Spleen (tissue), 13 donors: ENCODE data around the gene ZNF329. TPM values are rescaled to one million over a fixed set of nuclear protein-coding genes. Genes with fewer than 3 reads are reported as not detected.
A peak's percentile ranks its signal among the peaks of the same experiment; 100 is the strongest.

Source experiments
- DNase-seq: peaks from one replicate; pipeline ENCODE4 v3.0.0-alpha.2; 2020
- H3K27ac ChIP-seq, 8 donors: fragments of 200-600 bp; sonication (generic) in 7 of 8; 1 replicate in 4 of 8; 2 replicates in 4 of 8; pipeline versions ENCODE4 v1.5.0 to v1.8.0; 2016 to 2021; ENCODE audit warnings: inconsistent platforms in 4 of 8, mild to moderate bottlenecking in 4 of 8, moderate library complexity in 1 of 8
- H3K27me3 ChIP-seq, 7 donors: fragments of 200-600 bp; sonication (generic) in 6 of 7; replicated peaks in 1 of 7; 1 replicate in 4 of 7; 2 replicates in 3 of 7; pipeline versions ENCODE4 v1.5.0 to v1.8.0; 2016 to 2021; ENCODE audit warnings: inconsistent platforms in 3 of 7, mild to moderate bottlenecking in 1 of 7
- H3K36me3 ChIP-seq, 6 donors: fragments of 200-600 bp; sonication (generic) in 5 of 6; 1 replicate in 4 of 6; 2 replicates in 2 of 6; pipeline versions ENCODE4 v1.5.0 to v1.8.0; 2016 to 2021; ENCODE audit warnings: inconsistent platforms in 2 of 6
- H3K4me1 ChIP-seq, 6 donors: fragments of 200-600 bp; sonication (generic) in 5 of 6; 1 replicate in 3 of 6; 2 replicates in 3 of 6; pipeline versions ENCODE4 v1.5.0 to v1.8.0; 2016 to 2021; ENCODE audit warnings: inconsistent platforms in 3 of 6
- H3K4me3 ChIP-seq, 8 donors: fragments of 200-600 bp; sonication (generic) in 7 of 8; 1 replicate in 4 of 8; 2 replicates in 4 of 8; pipeline versions ENCODE4 v1.5.0 to v1.8.0; 2016 to 2021; ENCODE audit warnings: inconsistent platforms in 4 of 8, mild to moderate bottlenecking in 4 of 8, moderate library complexity in 2 of 8
- H3K9me3 ChIP-seq, 8 donors: fragments of 200-600 bp; sonication (generic) in 7 of 8; 1 replicate in 4 of 8; 2 replicates in 4 of 8; pipeline versions ENCODE4 v1.5.0 to v1.8.0; 2016 to 2021; ENCODE audit warnings: inconsistent platforms in 4 of 8
- POLR2A ChIP-seq, 3 donors: fragments of 450-650 bp; IDR thresholded peaks; one replicate each; pipeline ENCODE4 v1.5.1; 2017; ENCODE audit warnings: antibody characterized with exemption in 3 of 3, mild to moderate bottlenecking in 1 of 3
- POLR2AphosphoS5 ChIP-seq, 3 donors: sonication (generic); formaldehyde crosslinking; IDR thresholded peaks; one replicate each; pipeline ENCODE4 v1.5.1; 2017; ENCODE audit warnings: antibody characterized with exemption in 3 of 3
- WGBS, 5 donors: extraction: QIAGEN DNeasy Blood & Tissue Kit in 3 of 5; methylation state at CpG; one replicate each; pipeline versions ENCODE4 v1.1.5 to v1.1.7; 2013 to 2018; 5-methylcytosine and 5-hydroxymethylcytosine counted together
- intact Hi-C: fragments of 100-400 bp; cut with DNase I; formaldehyde crosslinking; loops from one replicate; pipeline ENCODE4 v1.15.0; 2023; ENCODE audit warnings: low total_unique reads
- long read RNA-seq, 2 donors: transcript quantifications; one replicate each; lab custom pipeline, GENCODE V29; 2026
- polyA plus RNA-seq, 3 donors: library from polyadenylated mRNA; stranded (reverse); fragments of 200-250 nt; gene quantifications; one replicate each; pipeline ENCODE4 v1.2.1, GENCODE V29; 2013
- total RNA-seq, 7 donors: library from RNA; depleted of rRNA in 3 of 7; stranded (reverse); fragments of >200 nt in 3 of 7; fragmentation: NEBNext Ultra II Directional in 4 of 7; extraction: Animal tissue kit (Norgen Biotek cat#: 25700) in 4 of 7; gene quantifications; one replicate each; pipeline versions ENCODE4 v1.1.0 to v1.2.1, GENCODE V29; 2016 to 2021
- TF ChIP-seq, protein P1 (sequence below), 11 experiments: fragments of 200-600 bp in 7 of 11; fragments of 450-650 bp in 4 of 11; sonication (generic) in 4 of 11; IDR thresholded peaks in 8 of 11; conservative IDR thresholded peaks in 3 of 11; 1 replicate in 7 of 11; 2 replicates in 4 of 11; pipeline versions ENCODE4 v1.4.0 to v1.8.0; 2016 to 2021; ENCODE audit warnings: antibody characterized with exemption in 11 of 11, inconsistent platforms in 4 of 11, mild to moderate bottlenecking in 1 of 11
- donor health status: healthy with polysubstance abuse.
- donor health status: DM: no; HTN: no; CAD: no; lungs with moderate emphysema.
- donor health status: DM: no; HTN: no; CAD: no.
- donor health status: Bipolar disorder and iron deficiency.
- donor health status: healthy.
- donor health status: DM: no; HTN: no; CAD: no.
- donor health status: DM: yes; HTN: yes; CAD: no.

Gene ZNF329
- 10 to 100 TPM in 4 of 7 donors, 1 to 10 TPM in 3; 8.6 to 13.4 (median 10.4) TPM for total RNA-seq
- 1 to 10 TPM; 3.8 to 6.1 (median 3.8) TPM for polyA plus RNA-seq
- long read RNA-seq, donor 1, result 0 reads
- long read RNA-seq, donor 2, partial matches to known transcripts, result 0 of 2 reads
- long read RNA-seq, donor 2, other reads (novel, unspliced or antisense), result 0 of 2 reads

DNA sequence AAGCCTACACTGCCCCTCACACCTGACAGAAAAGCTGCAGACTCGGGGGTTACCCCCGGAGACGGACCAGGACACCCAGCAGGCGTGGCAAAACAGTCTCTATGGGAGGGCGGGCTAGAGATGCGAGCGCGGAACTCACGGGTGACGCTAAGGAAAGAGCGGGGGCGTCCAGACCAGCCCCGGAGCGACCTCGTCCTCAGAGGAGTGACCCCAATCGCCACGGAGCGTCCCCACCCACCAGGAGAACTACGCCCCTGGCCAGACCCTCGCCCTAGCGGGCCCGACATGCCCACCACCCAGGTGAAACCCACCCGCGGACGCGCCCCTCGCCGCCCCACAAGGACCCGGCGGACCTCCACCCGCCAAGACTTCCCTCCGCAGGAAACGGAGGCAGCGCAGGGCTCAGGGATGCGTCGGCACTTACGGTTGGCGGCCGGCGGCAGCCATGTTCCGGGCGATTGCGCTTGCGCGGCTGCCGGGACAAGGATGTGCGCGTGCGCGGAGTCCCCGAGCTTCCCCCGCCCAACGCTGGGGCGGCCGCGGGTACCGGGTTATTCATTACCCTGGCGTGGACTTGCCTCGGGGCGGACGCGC, at the start of gene ZNF329:
ZNF329 (minus strand) TSS at position 462 of the 594 bp plus-strand sequence. CDS start 21,286 bp downstream, outside the sequence.
- intact Hi-C loops, result loop anchor here (5.0 to 10.0 kb wide), 2 partner anchors 743 to 1046 kb away; no protein-coding TSS in a partner anchor
- peak within 1 kb of the TSS; percentile 74 to 93 (median 88) for H3K27ac ChIP-seq
- peak; percentile 92 for TF ChIP-seq POLR2AphosphoS5 (IDR thresholded peaks at IDR 0.05)
- TF ChIP-seq, protein P1, sequence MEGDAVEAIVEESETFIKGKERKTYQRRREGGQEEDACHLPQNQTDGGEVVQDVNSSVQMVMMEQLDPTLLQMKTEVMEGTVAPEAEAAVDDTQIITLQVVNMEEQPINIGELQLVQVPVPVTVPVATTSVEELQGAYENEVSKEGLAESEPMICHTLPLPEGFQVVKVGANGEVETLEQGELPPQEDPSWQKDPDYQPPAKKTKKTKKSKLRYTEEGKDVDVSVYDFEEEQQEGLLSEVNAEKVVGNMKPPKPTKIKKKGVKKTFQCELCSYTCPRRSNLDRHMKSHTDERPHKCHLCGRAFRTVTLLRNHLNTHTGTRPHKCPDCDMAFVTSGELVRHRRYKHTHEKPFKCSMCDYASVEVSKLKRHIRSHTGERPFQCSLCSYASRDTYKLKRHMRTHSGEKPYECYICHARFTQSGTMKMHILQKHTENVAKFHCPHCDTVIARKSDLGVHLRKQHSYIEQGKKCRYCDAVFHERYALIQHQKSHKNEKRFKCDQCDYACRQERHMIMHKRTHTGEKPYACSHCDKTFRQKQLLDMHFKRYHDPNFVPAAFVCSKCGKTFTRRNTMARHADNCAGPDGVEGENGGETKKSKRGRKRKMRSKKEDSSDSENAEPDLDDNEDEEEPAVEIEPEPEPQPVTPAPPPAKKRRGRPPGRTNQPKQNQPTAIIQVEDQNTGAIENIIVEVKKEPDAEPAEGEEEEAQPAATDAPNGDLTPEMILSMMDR (IDR thresholded peaks at IDR 0.05 in 8 of 11, conservative IDR thresholded peaks at IDR 0.05 in 3 of 11), result peak in 7 of 11 experiments; percentile 23 to 50 (median 33)
- peak in 1 of 3 donors; percentile 61 for TF ChIP-seq POLR2A (IDR thresholded peaks at IDR 0.05)
- H3K4me1 ChIP-seq, result peaks cover 21 to 55% (median 40%) of the 10 kb centered on the region in 6 donors
- DNase-seq, result peak; percentile 96
- peaks cover 2 to 53% (median 23%) of the 10 kb centered on the region in 8 donors for H3K9me3 ChIP-seq
- WGBS, 5 donors, result 0 to 1% (median 0%) methylated on average over 31 to 62 of the region's 62 CpGs
- H3K4me3 ChIP-seq, result peak within 1 kb of the TSS; percentile 85 to 97 (median 88)
- no peaks in the 10 kb centered on the region for H3K27me3 ChIP-seq
- peaks cover 0 to 17% (median 0%) of the 10 kb centered on the region in 6 donors for H3K36me3 ChIP-seq

DNA sequence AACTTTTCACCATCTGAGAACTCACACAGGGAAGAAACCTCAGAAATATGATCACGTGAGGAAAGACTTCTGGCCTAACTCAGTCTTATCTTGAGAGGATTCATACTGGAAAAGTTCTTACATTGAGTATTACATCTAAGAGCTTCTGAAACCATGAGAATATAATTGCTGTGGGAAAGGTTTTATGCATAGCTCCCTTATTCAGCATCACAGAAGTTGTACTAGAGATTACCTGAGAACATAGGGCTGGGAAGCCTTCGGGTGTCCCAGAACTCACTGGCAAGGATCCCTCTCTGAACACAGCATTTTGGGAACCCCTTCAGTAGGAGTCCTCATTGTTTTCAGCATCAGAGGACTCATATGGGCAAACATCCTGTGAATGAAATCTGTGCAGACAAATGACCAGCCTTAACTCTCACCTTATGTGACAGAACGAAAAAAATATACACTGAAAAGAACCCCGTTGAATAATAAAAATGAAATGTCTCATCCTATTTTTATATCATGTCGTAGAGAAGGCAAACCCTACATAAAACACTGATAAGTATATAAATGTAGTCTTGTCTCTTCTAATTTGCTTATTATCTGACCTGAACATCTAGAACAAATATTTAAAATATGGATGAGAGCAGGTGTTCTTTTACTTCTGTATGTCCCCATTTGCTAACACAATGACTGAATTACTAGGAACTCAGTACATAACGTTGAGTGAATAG, 46.5 kb upstream of the ZNF329 start:
- Histone ChIP-seq H3K27me3 (no peaks in the 10 kb centered on the region), H3K9me3 (peaks cover 86 to 100% (median 100%) of the 10 kb centered on the region in 8 donors), H3K4me3 (peak overlapping the region in 1 of 8 donors; percentile 31), H3K4me1 (no peaks in the 10 kb centered on the region), H3K36me3 (peaks cover 57 to 100% (median 99%) of the 10 kb centered on the region in 6 donors), H3K27ac (no peak overlapping the region)
- DNase-seq, result no peak
- no peak for TF ChIP-seq POLR2AphosphoS5 (IDR thresholded peaks at IDR 0.05)
- TF ChIP-seq, protein P1 (IDR thresholded peaks at IDR 0.05 in 8 of 11, conservative IDR thresholded peaks at IDR 0.05 in 3 of 11), result no peak
- TF ChIP-seq POLR2A (IDR thresholded peaks at IDR 0.05), result no peak
- intact Hi-C loops, result no loop called here
- WGBS, 5 donors, result 73 to 95% (median 83%) methylated on average over 6 of the region's 6 CpGs

DNA sequence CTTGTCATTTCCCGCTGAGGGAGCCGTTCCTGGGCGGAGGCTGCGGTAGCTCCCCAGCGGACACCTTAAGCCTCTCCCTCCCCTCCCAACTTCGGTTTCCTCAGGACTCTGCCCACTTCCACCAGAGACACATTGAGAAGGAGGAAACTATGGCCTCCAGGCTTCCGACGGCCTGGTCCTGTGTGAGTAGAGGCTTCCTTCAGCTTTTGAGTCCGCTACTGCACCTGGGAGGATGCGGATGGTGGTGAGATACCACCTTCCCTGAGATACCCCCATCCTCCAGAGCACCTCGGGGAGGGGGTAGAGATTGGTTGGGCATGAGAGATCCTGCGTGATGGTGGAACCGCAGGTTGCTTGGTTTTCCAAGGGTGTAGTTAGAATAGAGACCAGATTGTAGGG, 33.2 kb upstream of the ZNF329 start:
- H3K36me3 ChIP-seq, result peaks cover 17 to 78% (median 52%) of the 10 kb centered on the region in 6 donors
- no peak for TF ChIP-seq POLR2AphosphoS5 (IDR thresholded peaks at IDR 0.05)
- no peak for TF ChIP-seq POLR2A (IDR thresholded peaks at IDR 0.05)
- TF ChIP-seq, protein P1 (IDR thresholded peaks at IDR 0.05 in 8 of 11, conservative IDR thresholded peaks at IDR 0.05 in 3 of 11), result no peak
- peak overlapping the region; percentile 47 to 92 (median 68) for H3K4me3 ChIP-seq
- intact Hi-C loops, result no loop called here
- H3K9me3 ChIP-seq, result peaks cover 49 to 96% (median 92%) of the 10 kb centered on the region in 8 donors
- peaks cover 4 to 20% (median 11%) of the 10 kb centered on the region in 6 donors for H3K4me1 ChIP-seq
- H3K27me3 ChIP-seq, result no peaks in the 10 kb centered on the region
- no peak for DNase-seq
- WGBS, 5 donors, result 19 to 28% (median 23%) methylated on average over 13 of the region's 13 CpGs
- H3K27ac ChIP-seq, result peak overlapping the region; percentile 98 to 100 (median 100)
